Measurements from ENCODE around the gene SYT1. TPM values are rescaled to one million over a fixed set of nuclear protein-coding genes. Genes with fewer than 3 reads are reported as not detected.

Gene SYT1
- total and polyA plus RNA-seq, 4 donors, result 0.53 to 0.84 (median 0.64) TPM

DNA sequence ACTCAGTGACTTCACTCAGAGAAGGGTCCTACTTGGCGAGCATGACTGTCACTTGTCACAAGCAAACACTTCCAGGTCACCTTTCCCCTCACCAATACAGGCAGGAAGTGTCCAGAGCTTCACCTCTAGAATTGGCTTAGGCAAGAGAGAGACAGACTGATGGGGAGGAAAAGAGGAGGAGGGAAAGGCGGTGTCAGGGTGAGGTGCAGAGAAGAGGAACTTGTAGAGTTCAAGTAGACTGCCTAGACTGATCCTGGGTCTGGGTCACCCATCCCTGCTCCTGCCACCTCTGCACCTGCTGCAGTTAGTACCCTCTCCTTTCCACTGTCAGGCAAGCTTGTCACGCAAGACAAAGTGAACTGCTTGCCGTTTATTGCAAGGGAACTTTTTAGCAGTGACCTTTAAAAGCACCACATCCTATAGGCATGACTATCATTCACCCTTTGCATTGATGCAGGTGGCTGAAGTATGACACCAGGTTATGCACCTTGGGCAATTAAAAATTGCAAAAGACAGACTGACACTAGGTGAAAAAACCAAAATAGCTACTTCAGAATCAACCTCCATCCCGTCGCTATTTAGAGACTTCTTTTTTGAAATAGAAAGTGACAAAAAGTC lies 292.4 kb downstream of the SYT1 start:
- no peaks in the 10 kb centered on the region for H3K27me3 ChIP-seq (ENCODE audit: control insufficient read depth in 4 of 4, insufficient read depth in 4 of 4, low read length in 3 of 4)
- no peak overlapping the region for H3K4me3 ChIP-seq (ENCODE audit: low read depth in 1 of 3, low read length in 3 of 3)
- H3K27ac ChIP-seq (ENCODE audit: low read depth in 1 of 2, low read length in 2 of 2), result no peak overlapping the region
- DNase-seq (ENCODE audit: low spot score), result no peak
- 71% methylated on average over 6 of the region's 6 CpGs for WGBS
- no peaks in the 10 kb centered on the region for H3K9me3 ChIP-seq (ENCODE audit: control insufficient read depth in 4 of 4, low read length in 3 of 4)
- H3K9ac ChIP-seq (ENCODE audit: low read depth in 1 of 2, low read length in 2 of 2), result no peak overlapping the region
- H3K36me3 ChIP-seq (ENCODE audit: control insufficient read depth in 4 of 4, insufficient read depth in 3 of 4, low read depth in 1 of 4, low read length in 3 of 4), result no peaks in the 10 kb centered on the region
- TF ChIP-seq HNF4A (conservative IDR thresholded peaks at IDR 0.05), result no peak
- TF ChIP-seq GABPA (IDR thresholded peaks at IDR 0.05 in 1 of 2, conservative IDR thresholded peaks at IDR 0.05 in 1 of 2), result no peak
- TF ChIP-seq YY1 (IDR thresholded peaks at IDR 0.05), result no peak
- TF ChIP-seq, protein P1, sequence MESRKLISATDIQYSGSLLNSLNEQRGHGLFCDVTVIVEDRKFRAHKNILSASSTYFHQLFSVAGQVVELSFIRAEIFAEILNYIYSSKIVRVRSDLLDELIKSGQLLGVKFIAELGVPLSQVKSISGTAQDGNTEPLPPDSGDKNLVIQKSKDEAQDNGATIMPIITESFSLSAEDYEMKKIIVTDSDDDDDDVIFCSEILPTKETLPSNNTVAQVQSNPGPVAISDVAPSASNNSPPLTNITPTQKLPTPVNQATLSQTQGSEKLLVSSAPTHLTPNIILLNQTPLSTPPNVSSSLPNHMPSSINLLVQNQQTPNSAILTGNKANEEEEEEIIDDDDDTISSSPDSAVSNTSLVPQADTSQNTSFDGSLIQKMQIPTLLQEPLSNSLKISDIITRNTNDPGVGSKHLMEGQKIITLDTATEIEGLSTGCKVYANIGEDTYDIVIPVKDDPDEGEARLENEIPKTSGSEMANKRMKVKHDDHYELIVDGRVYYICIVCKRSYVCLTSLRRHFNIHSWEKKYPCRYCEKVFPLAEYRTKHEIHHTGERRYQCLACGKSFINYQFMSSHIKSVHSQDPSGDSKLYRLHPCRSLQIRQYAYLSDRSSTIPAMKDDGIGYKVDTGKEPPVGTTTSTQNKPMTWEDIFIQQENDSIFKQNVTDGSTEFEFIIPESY (IDR thresholded peaks at IDR 0.05), result no peak
- TF ChIP-seq SP1 (IDR thresholded peaks at IDR 0.05), result no peak
- no peak for TF ChIP-seq FOXA1 (IDR thresholded peaks at IDR 0.05)
- no peak for TF ChIP-seq JUND (IDR thresholded peaks at IDR 0.05)
- TF ChIP-seq, protein P2, sequence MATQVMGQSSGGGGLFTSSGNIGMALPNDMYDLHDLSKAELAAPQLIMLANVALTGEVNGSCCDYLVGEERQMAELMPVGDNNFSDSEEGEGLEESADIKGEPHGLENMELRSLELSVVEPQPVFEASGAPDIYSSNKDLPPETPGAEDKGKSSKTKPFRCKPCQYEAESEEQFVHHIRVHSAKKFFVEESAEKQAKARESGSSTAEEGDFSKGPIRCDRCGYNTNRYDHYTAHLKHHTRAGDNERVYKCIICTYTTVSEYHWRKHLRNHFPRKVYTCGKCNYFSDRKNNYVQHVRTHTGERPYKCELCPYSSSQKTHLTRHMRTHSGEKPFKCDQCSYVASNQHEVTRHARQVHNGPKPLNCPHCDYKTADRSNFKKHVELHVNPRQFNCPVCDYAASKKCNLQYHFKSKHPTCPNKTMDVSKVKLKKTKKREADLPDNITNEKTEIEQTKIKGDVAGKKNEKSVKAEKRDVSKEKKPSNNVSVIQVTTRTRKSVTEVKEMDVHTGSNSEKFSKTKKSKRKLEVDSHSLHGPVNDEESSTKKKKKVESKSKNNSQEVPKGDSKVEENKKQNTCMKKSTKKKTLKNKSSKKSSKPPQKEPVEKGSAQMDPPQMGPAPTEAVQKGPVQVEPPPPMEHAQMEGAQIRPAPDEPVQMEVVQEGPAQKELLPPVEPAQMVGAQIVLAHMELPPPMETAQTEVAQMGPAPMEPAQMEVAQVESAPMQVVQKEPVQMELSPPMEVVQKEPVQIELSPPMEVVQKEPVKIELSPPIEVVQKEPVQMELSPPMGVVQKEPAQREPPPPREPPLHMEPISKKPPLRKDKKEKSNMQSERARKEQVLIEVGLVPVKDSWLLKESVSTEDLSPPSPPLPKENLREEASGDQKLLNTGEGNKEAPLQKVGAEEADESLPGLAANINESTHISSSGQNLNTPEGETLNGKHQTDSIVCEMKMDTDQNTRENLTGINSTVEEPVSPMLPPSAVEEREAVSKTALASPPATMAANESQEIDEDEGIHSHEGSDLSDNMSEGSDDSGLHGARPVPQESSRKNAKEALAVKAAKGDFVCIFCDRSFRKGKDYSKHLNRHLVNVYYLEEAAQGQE (IDR thresholded peaks at IDR 0.05), result no peak
- no peak for TF ChIP-seq FOXA2 (IDR thresholded peaks at IDR 0.05)
- TF ChIP-seq HNF4G (IDR thresholded peaks at IDR 0.05), result no peak
- no peak for TF ChIP-seq RAD21 (IDR thresholded peaks at IDR 0.05)
- TF ChIP-seq, protein P3, sequence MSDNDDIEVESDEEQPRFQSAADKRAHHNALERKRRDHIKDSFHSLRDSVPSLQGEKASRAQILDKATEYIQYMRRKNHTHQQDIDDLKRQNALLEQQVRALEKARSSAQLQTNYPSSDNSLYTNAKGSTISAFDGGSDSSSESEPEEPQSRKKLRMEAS (IDR thresholded peaks at IDR 0.05), result no peak
- no peak for TF ChIP-seq RXRA (IDR thresholded peaks at IDR 0.05)
- TF ChIP-seq, protein P4, sequence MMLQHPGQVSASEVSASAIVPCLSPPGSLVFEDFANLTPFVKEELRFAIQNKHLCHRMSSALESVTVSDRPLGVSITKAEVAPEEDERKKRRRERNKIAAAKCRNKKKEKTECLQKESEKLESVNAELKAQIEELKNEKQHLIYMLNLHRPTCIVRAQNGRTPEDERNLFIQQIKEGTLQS (IDR thresholded peaks at IDR 0.05), result no peak
- TF ChIP-seq, protein P5, sequence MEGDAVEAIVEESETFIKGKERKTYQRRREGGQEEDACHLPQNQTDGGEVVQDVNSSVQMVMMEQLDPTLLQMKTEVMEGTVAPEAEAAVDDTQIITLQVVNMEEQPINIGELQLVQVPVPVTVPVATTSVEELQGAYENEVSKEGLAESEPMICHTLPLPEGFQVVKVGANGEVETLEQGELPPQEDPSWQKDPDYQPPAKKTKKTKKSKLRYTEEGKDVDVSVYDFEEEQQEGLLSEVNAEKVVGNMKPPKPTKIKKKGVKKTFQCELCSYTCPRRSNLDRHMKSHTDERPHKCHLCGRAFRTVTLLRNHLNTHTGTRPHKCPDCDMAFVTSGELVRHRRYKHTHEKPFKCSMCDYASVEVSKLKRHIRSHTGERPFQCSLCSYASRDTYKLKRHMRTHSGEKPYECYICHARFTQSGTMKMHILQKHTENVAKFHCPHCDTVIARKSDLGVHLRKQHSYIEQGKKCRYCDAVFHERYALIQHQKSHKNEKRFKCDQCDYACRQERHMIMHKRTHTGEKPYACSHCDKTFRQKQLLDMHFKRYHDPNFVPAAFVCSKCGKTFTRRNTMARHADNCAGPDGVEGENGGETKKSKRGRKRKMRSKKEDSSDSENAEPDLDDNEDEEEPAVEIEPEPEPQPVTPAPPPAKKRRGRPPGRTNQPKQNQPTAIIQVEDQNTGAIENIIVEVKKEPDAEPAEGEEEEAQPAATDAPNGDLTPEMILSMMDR (IDR thresholded peaks at IDR 0.05; ENCODE audit: low read depth, low read length, missing input control), result no peak
- TF ChIP-seq TAF1 (conservative IDR thresholded peaks at IDR 0.05), result no peak
- no peak for TF ChIP-seq NR2F2 (IDR thresholded peaks at IDR 0.05)
- TF ChIP-seq EGR1 (IDR thresholded peaks at IDR 0.05; ENCODE audit: low read depth in 2 of 2), result no peak
- peaks cover 0 to 3% (median 0%) of the 10 kb centered on the region in 4 donors for H3K4me1 ChIP-seq (ENCODE audit: control insufficient read depth in 4 of 4, insufficient read depth in 4 of 4, low read length in 3 of 4)

All from liver (tissue), 9 donors.